Panc1 (cell line): Measurements from ENCODE around the gene ZSWIM8. TPM values are rescaled to one million over a fixed set of nuclear protein-coding genes. Genes with fewer than 3 reads are reported as not detected.

Experiments used
- ATAC-seq: fragments of 200-7000 bp; cut with Tn5 transposase; 2 replicates; pipeline ENCODE4 v1.9.1; 2020; ENCODE audit warnings: mild to moderate bottlenecking, moderate library complexity
- BruUV-seq: library from RNA; stranded (reverse); fragments of 400-500 nt; replicated peaks from 2 replicates; lab custom pipeline; 2021; lab: Mats Ljungman, UMichigan
- CTCF ChIA-PET: fragments of 300-600 bp; sonication (Branson Sonifier 250); formaldehyde crosslinking; loops from one replicate; lab custom pipeline; 2022; ENCODE audit warnings: antibody characterized with exemption; lab: Charles Lee
- POLR2A ChIA-PET: fragments of 300-600 bp; sonication (Branson Sonifier 250); formaldehyde crosslinking; loops from one replicate; lab custom pipeline; 2022; ENCODE audit warnings: antibody characterized with exemption; lab: Charles Lee
- DNase-seq: peaks from one replicate; pipeline ENCODE4 v3.0.0-alpha.2; 2010; ENCODE audit warnings: low read depth, low spot score
- H3K27ac ChIP-seq: 2 replicates; pipeline ENCODE4 v1.5.1; 2011; ENCODE audit warnings: mild to moderate bottlenecking, low read length, inconsistent platforms
- H3K27me3 ChIP-seq: fragments of 200-500 bp; sonication (Bioruptor generic); 2 replicates; pipeline ENCODE4 v1.6.0; 2014; ENCODE audit warnings: low read length, inconsistent platforms; ENCODE audit not compliant: control insufficient read depth, insufficient read depth
- H3K36me3 ChIP-seq: fragments of 200-500 bp; sonication (Bioruptor generic); 2 replicates; pipeline ENCODE4 v1.5.1; 2014; ENCODE audit warnings: inconsistent platforms, mild to moderate bottlenecking, low read length, moderate library complexity; ENCODE audit not compliant: control insufficient read depth, insufficient read depth
- H3K4me1 ChIP-seq: 2 replicates; pipeline ENCODE4 v1.5.1; 2011; ENCODE audit warnings: inconsistent platforms, mild to moderate bottlenecking, low read length, moderate library complexity; ENCODE audit not compliant: control insufficient read depth, insufficient read depth
- H3K4me3 ChIP-seq, 2 experiments: 2 replicates each; pipeline ENCODE4 v1.5.1; 2011 to 2012; ENCODE audit warnings: low read depth in 2 of 2, low read length in 2 of 2, mild to moderate bottlenecking in 2 of 2, inconsistent platforms in 1 of 2, moderate library complexity in 1 of 2
- H3K9me3 ChIP-seq: fragments of 200-500 bp; sonication (Bioruptor generic); 2 replicates; pipeline ENCODE4 v1.5.1; 2014; ENCODE audit warnings: low read depth, mild to moderate bottlenecking, inconsistent platforms, low read length, moderate library complexity; ENCODE audit not compliant: control insufficient read depth, insufficient read depth
- POLR2AphosphoS5 ChIP-seq: IDR thresholded peaks from 2 replicates; pipeline ENCODE4 v1.6.1; 2012; ENCODE audit warnings: mild to moderate bottlenecking, low read depth, low read length, moderate library complexity
- SIN3A ChIP-seq: IDR thresholded peaks from 2 replicates; pipeline ENCODE4 v1.6.1; 2012; ENCODE audit warnings: low read depth, mild to moderate bottlenecking, low read length, moderate library complexity, borderline replicate concordance; ENCODE audit not compliant: insufficient read depth
- TCF7L2 ChIP-seq: IDR thresholded peaks from 2 replicates; pipeline ENCODE4 v1.6.1; 2011; ENCODE audit warnings: mild to moderate bottlenecking, low read depth, low read length, inconsistent platforms
- in situ Hi-C: cut with HindIII; loops from 2 replicates; pipeline ENCODE4 v1.10.0; 2016; ENCODE audit warnings: low sequenced_read_pairs, low pct_unique_long_range_greater_than_20kb
- intact Hi-C: fragments of 100-400 bp; cut with micrococcal nuclease; formaldehyde crosslinking; loops from one replicate; pipeline ENCODE4 v1.10.0; 2022; ENCODE audit not compliant: unreplicated experiment
- total RNA-seq: library from RNA; stranded (reverse); gene quantifications from one replicate; pipeline ENCODE4 v1.2.1, GENCODE V29; 2021; ENCODE audit not compliant: unreplicated experiment
- TF ChIP-seq, protein P1 (sequence below): fragments of 450-650 bp; IDR thresholded peaks from 2 replicates; pipeline ENCODE4 v1.5.1; 2017; ENCODE audit warnings: mild to moderate bottlenecking
- TF ChIP-seq, protein P2 (sequence below), 2 experiments: IDR thresholded peaks; 2 replicates each; pipeline ENCODE4 v1.6.1; 2011 to 2012; ENCODE audit warnings: low read depth in 2 of 2, control low read depth in 1 of 2, low read length in 1 of 2, mild to moderate bottlenecking in 1 of 2, moderate library complexity in 1 of 2; ENCODE audit not compliant: insufficient read depth in 1 of 2

Gene ZSWIM8
- total RNA-seq, 1 experiment from 2014 or later: 109 TPM

DNA sequence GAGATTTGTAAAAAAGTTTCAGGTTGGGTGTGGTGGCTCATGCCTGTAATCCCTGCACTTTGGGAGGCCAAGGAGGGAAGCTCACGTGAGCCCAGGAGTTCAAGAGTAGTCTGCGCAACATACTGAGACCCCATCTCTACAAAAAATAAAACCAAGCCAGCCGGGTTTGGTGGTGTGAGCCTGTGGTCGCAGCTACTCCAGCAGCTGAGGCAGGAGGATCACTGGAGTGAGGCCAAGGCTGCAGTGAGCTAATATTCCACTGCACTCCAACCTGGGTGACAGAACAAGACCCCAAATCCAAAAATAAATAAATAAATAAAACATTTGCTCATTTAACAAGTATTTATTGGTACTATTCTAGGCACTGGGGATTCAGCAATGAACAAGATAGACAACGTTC is 5.1 kb upstream of the ZSWIM8 start:
- ChIA-PET POLR2A (no interaction called here), CTCF (no interaction called here)
- Histone ChIP-seq H3K36me3 (peaks cover 6% of the 10 kb centered on the region), H3K9me3 (no peaks in the 10 kb centered on the region), H3K4me1 (peaks cover 39% of the 10 kb centered on the region), H3K27me3 (no peaks in the 10 kb centered on the region), H3K4me3 (peak overlapping the region; percentile 81 to 89), H3K27ac (peak overlapping the region; percentile 94)
- in situ Hi-C loops (no loop called here), intact Hi-C loops (no loop called here)
- TF ChIP-seq TCF7L2: no peak
- TF ChIP-seq, protein P1, sequence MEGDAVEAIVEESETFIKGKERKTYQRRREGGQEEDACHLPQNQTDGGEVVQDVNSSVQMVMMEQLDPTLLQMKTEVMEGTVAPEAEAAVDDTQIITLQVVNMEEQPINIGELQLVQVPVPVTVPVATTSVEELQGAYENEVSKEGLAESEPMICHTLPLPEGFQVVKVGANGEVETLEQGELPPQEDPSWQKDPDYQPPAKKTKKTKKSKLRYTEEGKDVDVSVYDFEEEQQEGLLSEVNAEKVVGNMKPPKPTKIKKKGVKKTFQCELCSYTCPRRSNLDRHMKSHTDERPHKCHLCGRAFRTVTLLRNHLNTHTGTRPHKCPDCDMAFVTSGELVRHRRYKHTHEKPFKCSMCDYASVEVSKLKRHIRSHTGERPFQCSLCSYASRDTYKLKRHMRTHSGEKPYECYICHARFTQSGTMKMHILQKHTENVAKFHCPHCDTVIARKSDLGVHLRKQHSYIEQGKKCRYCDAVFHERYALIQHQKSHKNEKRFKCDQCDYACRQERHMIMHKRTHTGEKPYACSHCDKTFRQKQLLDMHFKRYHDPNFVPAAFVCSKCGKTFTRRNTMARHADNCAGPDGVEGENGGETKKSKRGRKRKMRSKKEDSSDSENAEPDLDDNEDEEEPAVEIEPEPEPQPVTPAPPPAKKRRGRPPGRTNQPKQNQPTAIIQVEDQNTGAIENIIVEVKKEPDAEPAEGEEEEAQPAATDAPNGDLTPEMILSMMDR: no peak
- no peak for DNase-seq
- BruUV-seq: no TSS peak
- no peak for ATAC-seq

DNA sequence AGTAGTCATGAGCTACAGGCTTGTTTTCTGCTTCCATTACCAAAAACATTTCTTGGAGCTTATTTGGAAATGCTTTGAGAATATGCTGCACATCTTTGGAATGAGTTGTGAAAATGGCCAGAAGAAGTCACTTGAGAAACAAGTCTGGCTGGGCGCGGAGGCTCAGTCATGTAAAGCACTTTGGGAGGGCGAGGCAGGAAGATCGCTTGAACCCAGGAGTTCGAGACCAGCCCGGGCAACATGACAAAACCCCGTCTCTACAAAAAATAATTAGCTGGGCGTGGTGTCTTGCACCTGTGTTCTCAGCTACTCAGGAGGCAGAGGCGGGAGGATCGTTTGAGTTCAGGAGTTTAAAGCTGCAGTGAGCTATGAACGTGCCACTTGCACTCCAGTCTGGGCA is 4.4 kb upstream of the ZSWIM8 start:
- TF ChIP-seq POLR2AphosphoS5 (no peak), SIN3A (no peak), TCF7L2 (no peak)
- TF ChIP-seq, protein P2, sequence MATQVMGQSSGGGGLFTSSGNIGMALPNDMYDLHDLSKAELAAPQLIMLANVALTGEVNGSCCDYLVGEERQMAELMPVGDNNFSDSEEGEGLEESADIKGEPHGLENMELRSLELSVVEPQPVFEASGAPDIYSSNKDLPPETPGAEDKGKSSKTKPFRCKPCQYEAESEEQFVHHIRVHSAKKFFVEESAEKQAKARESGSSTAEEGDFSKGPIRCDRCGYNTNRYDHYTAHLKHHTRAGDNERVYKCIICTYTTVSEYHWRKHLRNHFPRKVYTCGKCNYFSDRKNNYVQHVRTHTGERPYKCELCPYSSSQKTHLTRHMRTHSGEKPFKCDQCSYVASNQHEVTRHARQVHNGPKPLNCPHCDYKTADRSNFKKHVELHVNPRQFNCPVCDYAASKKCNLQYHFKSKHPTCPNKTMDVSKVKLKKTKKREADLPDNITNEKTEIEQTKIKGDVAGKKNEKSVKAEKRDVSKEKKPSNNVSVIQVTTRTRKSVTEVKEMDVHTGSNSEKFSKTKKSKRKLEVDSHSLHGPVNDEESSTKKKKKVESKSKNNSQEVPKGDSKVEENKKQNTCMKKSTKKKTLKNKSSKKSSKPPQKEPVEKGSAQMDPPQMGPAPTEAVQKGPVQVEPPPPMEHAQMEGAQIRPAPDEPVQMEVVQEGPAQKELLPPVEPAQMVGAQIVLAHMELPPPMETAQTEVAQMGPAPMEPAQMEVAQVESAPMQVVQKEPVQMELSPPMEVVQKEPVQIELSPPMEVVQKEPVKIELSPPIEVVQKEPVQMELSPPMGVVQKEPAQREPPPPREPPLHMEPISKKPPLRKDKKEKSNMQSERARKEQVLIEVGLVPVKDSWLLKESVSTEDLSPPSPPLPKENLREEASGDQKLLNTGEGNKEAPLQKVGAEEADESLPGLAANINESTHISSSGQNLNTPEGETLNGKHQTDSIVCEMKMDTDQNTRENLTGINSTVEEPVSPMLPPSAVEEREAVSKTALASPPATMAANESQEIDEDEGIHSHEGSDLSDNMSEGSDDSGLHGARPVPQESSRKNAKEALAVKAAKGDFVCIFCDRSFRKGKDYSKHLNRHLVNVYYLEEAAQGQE (IDR thresholded peaks at IDR 0.05; ENCODE audit: insufficient read depth in 1 of 2, low read depth in 2 of 2, low read length in 1 of 2): no peak
- TF ChIP-seq, protein P1: no peak
- BruUV-seq: no TSS peak
- ATAC-seq (no peak), DNase-seq (no peak)
- H3K36me3 ChIP-seq: peaks cover 4% of the 10 kb centered on the region
- no peaks in the 10 kb centered on the region for H3K9me3 ChIP-seq
- H3K4me3 ChIP-seq: peak overlapping the region; percentile 81 to 89
- in situ Hi-C loops (no loop called here), intact Hi-C loops (no loop called here)
- POLR2A ChIA-PET: interaction anchor here (1.1 kb wide), 1 partner anchor 9 kb away, joined by 3 read pairs; a partner anchor contains a TSS
- no peaks in the 10 kb centered on the region for H3K27me3 ChIP-seq
- CTCF ChIA-PET: interaction anchor here (0.7 kb wide), 1 partner anchor 58 kb away, joined by 3 read pairs; no protein-coding TSS in a partner anchor
- peak overlapping the region; percentile 94 for H3K27ac ChIP-seq
- peaks cover 33% of the 10 kb centered on the region for H3K4me1 ChIP-seq
